Sigmoid colon (tissue), 7 donors: ENCODE measurements around the gene VEPH1. TPM values are rescaled to one million over a fixed set of nuclear protein-coding genes. Genes with fewer than 3 reads are reported as not detected.

Experiments used
- DNase-seq: peaks from one replicate; pipeline ENCODE4 v3.0.0-alpha.2; 2019
- H3K27ac ChIP-seq, 4 donors: fragments of 200-600 bp; sonication (generic); one replicate each; pipeline ENCODE4 v1.5.1; 2016 to 2019; ENCODE audit warnings: mild to moderate bottlenecking in 1 of 4
- H3K27me3 ChIP-seq, 3 donors: fragments of 200-600 bp; sonication (generic); one replicate each; pipeline ENCODE4 v1.5.1; 2019; ENCODE audit warnings: mild to moderate bottlenecking in 1 of 3
- H3K36me3 ChIP-seq, 4 donors: fragments of 200-600 bp; sonication (generic); one replicate each; pipeline ENCODE4 v1.5.1; 2016 to 2019
- H3K4me1 ChIP-seq, 4 donors: fragments of 200-600 bp; sonication (generic); one replicate each; pipeline ENCODE4 v1.5.1; 2017 to 2019
- H3K4me3 ChIP-seq, 4 donors: fragments of 200-600 bp; sonication (generic); one replicate each; pipeline ENCODE4 v1.5.1; 2017 to 2019; ENCODE audit warnings: mild to moderate bottlenecking in 2 of 4, moderate library complexity in 1 of 4
- H3K9me3 ChIP-seq, 4 donors: fragments of 200-600 bp in 3 of 4; sonication (generic) in 3 of 4; one replicate each; pipeline versions ENCODE4 v1.5.1 to v1.6.1; 2013 to 2019
- CTCF ChIP-seq, 4 experiments: fragments of 450-650 bp in 3 of 4; fragments of 200-600 bp in 1 of 4; IDR thresholded peaks; one replicate each; pipeline ENCODE4 v1.5.1; 2016 to 2019; ENCODE audit warnings: antibody characterized with exemption in 4 of 4, mild to moderate bottlenecking in 3 of 4, moderate library complexity in 2 of 4
- EP300 ChIP-seq, 4 donors: sonication (generic); formaldehyde crosslinking; IDR thresholded peaks; one replicate each; pipeline ENCODE4 v1.6.1; 2017; ENCODE audit warnings: antibody characterized with exemption in 4 of 4
- POLR2A ChIP-seq, 2 donors: fragments of 450-650 bp; IDR thresholded peaks; one replicate each; pipeline ENCODE4 v1.6.1; 2016; ENCODE audit warnings: antibody characterized with exemption in 2 of 2, mild to moderate bottlenecking in 2 of 2, moderate library complexity in 2 of 2
- POLR2AphosphoS5 ChIP-seq, 4 donors: sonication (generic); formaldehyde crosslinking; IDR thresholded peaks; one replicate each; pipeline ENCODE4 v1.6.1; 2017; ENCODE audit warnings: antibody characterized with exemption in 4 of 4
- WGBS, 2 donors: extraction: QIAGEN DNeasy Blood & Tissue Kit; methylation state at CpG; one replicate each; pipeline ENCODE4 v1.1.7; 2013; 5-methylcytosine and 5-hydroxymethylcytosine counted together
- intact Hi-C: fragments of 100-400 bp; cut with DNase I; formaldehyde crosslinking; loops from one replicate; pipeline ENCODE4 v1.15.1; 2023
- polyA plus RNA-seq, 3 donors: library from polyadenylated mRNA; stranded (reverse); fragments of 200-250 nt; gene quantifications; one replicate each; pipeline ENCODE4 v1.2.3, GENCODE V29; 2013
- total RNA-seq, 4 donors: library from RNA; depleted of rRNA; stranded (reverse); fragments of >200 nt; gene quantifications; one replicate each; pipeline ENCODE4 v1.1.0, GENCODE V29; 2016
- donor health status: healthy with polysubstance abuse.
- donor health status: Bipolar disorder and iron deficiency.
- donor health status: healthy.

The VEPH1 gene
- total and polyA plus RNA-seq, 7 donors = 0.14 to 1.8 (median 0.87) TPM; not detected in 1

- no peak for TF ChIP-seq POLR2AphosphoS5 (IDR thresholded peaks at IDR 0.05)
- TF ChIP-seq POLR2A (IDR thresholded peaks at IDR 0.05) = no peak
- TF ChIP-seq EP300 (IDR thresholded peaks at IDR 0.05) = no peak
- no peak for TF ChIP-seq CTCF (IDR thresholded peaks at IDR 0.05)
- Histone ChIP-seq H3K4me1 (no peaks in the 10 kb centered on the region), H3K36me3 (no peaks in the 10 kb centered on the region), H3K27ac (no peak overlapping the region), H3K27me3 (no peaks in the 10 kb centered on the region), H3K4me3 (no peak overlapping the region), H3K9me3 (no peaks in the 10 kb centered on the region)
- intact Hi-C loops = no loop called here
- 87 to 91% methylated on average over 3 of the region's 3 CpGs for WGBS, 2 donors
- no peak for DNase-seq
Observed at GRCh38 chr3:157531301-157531660, 28.1 kb upstream of the VEPH1 start.

GRCh38 chr3:157530637-157531300, 27.6 kb upstream of the VEPH1 start:
- WGBS, 2 donors = 83 to 91% methylated on average over 5 of the region's 5 CpGs
- Histone ChIP-seq H3K9me3 (no peaks in the 10 kb centered on the region), H3K27me3 (no peaks in the 10 kb centered on the region), H3K4me1 (no peaks in the 10 kb centered on the region), H3K27ac (no peak overlapping the region), H3K36me3 (no peaks in the 10 kb centered on the region), H3K4me3 (no peak overlapping the region)
- intact Hi-C loops = no loop called here
- TF ChIP-seq CTCF (IDR thresholded peaks at IDR 0.05) (no peak), EP300 (IDR thresholded peaks at IDR 0.05) (no peak), POLR2AphosphoS5 (IDR thresholded peaks at IDR 0.05) (no peak), POLR2A (IDR thresholded peaks at IDR 0.05) (no peak)
- DNase-seq = no peak

- WGBS, 2 donors = 89 to 95% methylated on average over 2 of the region's 2 CpGs
Observed at GRCh38 chr3:157529751-157530150, 26.5 kb upstream of the VEPH1 start.

GRCh38 chr3:157529085-157529484, 25.9 kb upstream of the VEPH1 start:
- TF ChIP-seq POLR2AphosphoS5 (IDR thresholded peaks at IDR 0.05) (no peak), EP300 (IDR thresholded peaks at IDR 0.05) (no peak)
- Histone ChIP-seq H3K4me1 (no peaks in the 10 kb centered on the region), H3K27ac (no peak overlapping the region), H3K4me3 (no peak overlapping the region), H3K9me3 (no peaks in the 10 kb centered on the region), H3K27me3 (no peaks in the 10 kb centered on the region), H3K36me3 (no peaks in the 10 kb centered on the region)
- intact Hi-C loops = no loop called here
- 90% methylated on average over 2 of the region's 2 CpGs for WGBS, 2 donors
- DNase-seq = no peak

More at GRCh38 chr3:157529751-157530150, 26.5 kb upstream of the VEPH1 start:
- Histone ChIP-seq H3K36me3 (no peaks in the 10 kb centered on the region), H3K27ac (no peak overlapping the region), H3K4me3 (no peak overlapping the region), H3K4me1 (no peaks in the 10 kb centered on the region), H3K27me3 (no peaks in the 10 kb centered on the region), H3K9me3 (no peaks in the 10 kb centered on the region)
- no peak for DNase-seq
- no peak for TF ChIP-seq CTCF (IDR thresholded peaks at IDR 0.05)
- no peak for TF ChIP-seq POLR2A (IDR thresholded peaks at IDR 0.05)
- TF ChIP-seq POLR2AphosphoS5 (IDR thresholded peaks at IDR 0.05) = no peak
- TF ChIP-seq EP300 (IDR thresholded peaks at IDR 0.05) = no peak
- intact Hi-C loops = no loop called here

- H3K9me3 ChIP-seq = no peaks in the 10 kb centered on the region
- no peak overlapping the region for H3K27ac ChIP-seq
- H3K27me3 ChIP-seq = no peaks in the 10 kb centered on the region
- H3K4me3 ChIP-seq = no peak overlapping the region
- no peaks in the 10 kb centered on the region for H3K4me1 ChIP-seq
- intact Hi-C loops = no loop called here
- TF ChIP-seq EP300 (IDR thresholded peaks at IDR 0.05) = no peak
- TF ChIP-seq CTCF (IDR thresholded peaks at IDR 0.05) = no peak
- H3K36me3 ChIP-seq = no peaks in the 10 kb centered on the region
- no peak for DNase-seq
- 86 to 87% methylated on average over 5 of the region's 5 CpGs for WGBS, 2 donors
Observed at GRCh38 chr3:157527131-157527881, 24.1 kb upstream of the VEPH1 start.
